Measurements from ENCODE around the gene MAD1L1. TPM values are rescaled to one million over a fixed set of nuclear protein-coding genes. Genes with fewer than 3 reads are reported as not detected.

The MAD1L1 gene
- total RNA-seq, 2 experiments from 2014 or later: 157 to 160 TPM

DNA sequence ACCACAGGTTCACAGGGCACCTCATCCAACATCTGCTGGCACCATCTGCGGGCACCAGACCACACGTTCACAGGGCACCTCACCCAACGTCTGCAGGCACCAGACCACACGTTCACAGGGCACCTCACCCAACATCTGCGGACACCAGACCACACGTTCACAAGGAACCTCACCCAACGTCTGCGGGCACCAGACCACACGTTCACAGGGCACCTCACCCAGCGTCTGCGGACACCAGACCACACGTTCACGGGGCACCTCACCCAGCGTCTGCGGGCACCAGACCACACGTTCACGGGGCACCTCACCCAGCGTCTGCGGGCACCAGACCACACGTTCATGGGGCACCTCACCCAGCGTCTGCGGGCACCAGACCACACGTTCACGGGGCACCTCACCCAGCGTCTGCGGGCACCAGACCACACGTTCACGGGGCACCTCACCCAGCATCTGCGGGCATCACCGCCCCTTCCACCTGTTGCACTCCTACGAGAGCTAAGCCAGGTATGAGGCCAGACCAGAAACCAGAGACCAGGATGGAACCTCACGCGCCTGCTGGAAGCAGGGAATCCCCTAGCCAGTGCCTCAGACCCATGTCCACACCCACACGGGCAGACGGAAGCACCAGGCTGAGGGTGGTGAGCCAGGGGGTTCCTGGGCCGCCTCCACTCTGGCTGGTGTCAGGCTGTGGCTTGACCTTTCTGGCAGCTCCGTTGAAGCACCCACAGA lies 182.8 kb downstream of the MAD1L1 start:
- ATAC-seq (ENCODE audit: poor library complexity): no peak
- peak in 1 of 14 experiments; percentile 39 for DNase-seq
- no peak overlapping the region for H3K27ac ChIP-seq (ENCODE audit: low read depth in 1 of 2, low read length in 2 of 2)
- H3K9me3 ChIP-seq (ENCODE audit: control insufficient read depth in 1 of 2, insufficient read depth in 1 of 2, low read length in 2 of 2): no peaks in the 10 kb centered on the region
- peaks cover 7% of the 10 kb centered on the region for H3K4me1 Mint-ChIP-seq (ENCODE audit: low read depth)
- CTCF ChIA-PET: no interaction called here
- H3K27me3 ChIP-seq (ENCODE audit: control insufficient read depth in 1 of 2, insufficient read depth in 2 of 2, low read length in 2 of 2): no peaks in the 10 kb centered on the region
- no peak overlapping the region for H3K4me3 Mint-ChIP-seq
- TF ChIP-seq, protein P1, sequence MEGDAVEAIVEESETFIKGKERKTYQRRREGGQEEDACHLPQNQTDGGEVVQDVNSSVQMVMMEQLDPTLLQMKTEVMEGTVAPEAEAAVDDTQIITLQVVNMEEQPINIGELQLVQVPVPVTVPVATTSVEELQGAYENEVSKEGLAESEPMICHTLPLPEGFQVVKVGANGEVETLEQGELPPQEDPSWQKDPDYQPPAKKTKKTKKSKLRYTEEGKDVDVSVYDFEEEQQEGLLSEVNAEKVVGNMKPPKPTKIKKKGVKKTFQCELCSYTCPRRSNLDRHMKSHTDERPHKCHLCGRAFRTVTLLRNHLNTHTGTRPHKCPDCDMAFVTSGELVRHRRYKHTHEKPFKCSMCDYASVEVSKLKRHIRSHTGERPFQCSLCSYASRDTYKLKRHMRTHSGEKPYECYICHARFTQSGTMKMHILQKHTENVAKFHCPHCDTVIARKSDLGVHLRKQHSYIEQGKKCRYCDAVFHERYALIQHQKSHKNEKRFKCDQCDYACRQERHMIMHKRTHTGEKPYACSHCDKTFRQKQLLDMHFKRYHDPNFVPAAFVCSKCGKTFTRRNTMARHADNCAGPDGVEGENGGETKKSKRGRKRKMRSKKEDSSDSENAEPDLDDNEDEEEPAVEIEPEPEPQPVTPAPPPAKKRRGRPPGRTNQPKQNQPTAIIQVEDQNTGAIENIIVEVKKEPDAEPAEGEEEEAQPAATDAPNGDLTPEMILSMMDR (IDR thresholded peaks at IDR 0.05): no peak
- H3K4me1 ChIP-seq (ENCODE audit: insufficient read depth, low read length): peaks cover 9% of the 10 kb centered on the region
- no peaks in the 10 kb centered on the region for H3K27me3 Mint-ChIP-seq
- no peak overlapping the region for H3K4me3 ChIP-seq (ENCODE audit: low read length)
- H3K36me3 ChIP-seq (ENCODE audit: insufficient read depth, low read length): peaks cover 4% of the 10 kb centered on the region
- H3K27ac Mint-ChIP-seq: no peak overlapping the region
- peaks cover 8% of the 10 kb centered on the region for H3K36me3 Mint-ChIP-seq (ENCODE audit: low read depth)
- H3K9me3 Mint-ChIP-seq: no peaks in the 10 kb centered on the region
- POLR2A ChIA-PET: interaction anchor here (1.1 kb wide), 1 partner anchor 11 kb away, joined by 3 read pairs; no protein-coding TSS in a partner anchor
- intact Hi-C loops (cut with DNase I, micrococcal nuclease): no loop called here

DNA sequence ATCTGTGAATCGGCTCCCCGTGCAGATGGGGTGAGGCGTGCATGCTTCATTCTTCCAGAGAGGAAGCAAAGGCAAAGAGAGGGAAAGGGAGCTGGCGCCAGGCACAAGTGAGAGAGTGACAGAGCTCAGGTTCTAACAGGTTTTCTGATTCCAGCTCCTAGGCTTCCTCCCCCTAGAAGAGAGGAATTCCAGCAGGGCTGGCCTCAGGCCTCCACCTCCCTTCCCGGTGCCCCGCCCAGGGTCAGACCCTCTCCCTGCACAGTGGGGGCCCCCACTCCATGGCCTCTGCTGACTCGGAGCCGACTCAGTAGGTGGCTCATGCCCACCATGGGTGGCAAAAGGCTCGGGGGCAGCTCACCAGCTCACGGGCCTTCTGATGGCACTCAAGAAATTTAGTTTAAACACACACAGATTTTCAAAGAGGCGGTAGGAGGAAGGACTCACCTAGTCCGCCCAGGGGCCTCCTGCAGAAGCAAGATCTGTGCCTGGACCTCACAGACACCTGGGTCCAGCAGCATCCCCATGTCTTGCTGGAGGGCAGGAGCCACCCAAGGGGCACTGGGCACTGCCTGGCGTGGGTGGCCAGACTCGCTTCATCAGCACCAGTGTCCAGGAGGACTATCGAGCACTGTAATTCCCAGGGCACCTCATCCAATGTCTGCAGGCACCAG lies 183.5 kb downstream of the MAD1L1 start:
- ATAC-seq (ENCODE audit: poor library complexity): no peak
- H3K27ac ChIP-seq (ENCODE audit: low read depth in 1 of 2, low read length in 2 of 2): no peak overlapping the region
- H3K36me3 ChIP-seq (ENCODE audit: insufficient read depth, low read length): peaks cover 4% of the 10 kb centered on the region
- H3K4me1 ChIP-seq (ENCODE audit: insufficient read depth, low read length): peaks cover 9% of the 10 kb centered on the region
- TF ChIP-seq, protein P1 (IDR thresholded peaks at IDR 0.05): no peak
- peaks cover 2% of the 10 kb centered on the region for H3K36me3 Mint-ChIP-seq (ENCODE audit: low read depth)
- intact Hi-C loops (cut with DNase I, micrococcal nuclease): no loop called here
- H3K9me3 Mint-ChIP-seq: no peaks in the 10 kb centered on the region
- no peak overlapping the region for H3K4me3 ChIP-seq (ENCODE audit: low read length)
- ChIA-PET CTCF (interaction anchor here (0.6 kb wide), 1 partner anchor 89 kb away, joined by 3 read pairs; no protein-coding TSS in a partner anchor), POLR2A (no interaction called here)
- H3K27ac Mint-ChIP-seq: no peak overlapping the region
- no peaks in the 10 kb centered on the region for H3K9me3 ChIP-seq (ENCODE audit: control insufficient read depth in 1 of 2, insufficient read depth in 1 of 2, low read length in 2 of 2)
- no peaks in the 10 kb centered on the region for H3K27me3 Mint-ChIP-seq
- H3K4me1 Mint-ChIP-seq (ENCODE audit: low read depth): peaks cover 7% of the 10 kb centered on the region
- no peak for DNase-seq
- no peak overlapping the region for H3K4me3 Mint-ChIP-seq
- H3K27me3 ChIP-seq (ENCODE audit: control insufficient read depth in 1 of 2, insufficient read depth in 2 of 2, low read length in 2 of 2): no peaks in the 10 kb centered on the region

DNA sequence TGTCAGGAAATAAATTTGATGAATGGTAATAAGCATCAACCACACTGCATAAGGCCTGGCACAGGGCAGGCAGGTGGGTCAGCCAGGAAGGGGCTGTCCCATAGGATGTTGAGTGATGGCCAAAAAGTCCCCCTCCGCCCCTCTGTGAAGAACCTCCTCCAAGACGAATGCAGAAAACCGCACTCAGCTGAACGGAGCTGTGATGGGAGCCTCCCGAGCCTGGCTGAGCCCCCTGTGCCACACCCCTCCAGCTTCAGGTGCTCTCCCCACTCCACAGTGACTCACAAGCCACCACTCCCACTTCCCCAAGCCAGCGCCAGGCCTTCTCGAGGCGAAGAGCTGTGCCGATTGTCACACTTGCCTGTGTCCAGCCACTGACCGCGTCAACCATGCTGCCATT lies 184.2 kb downstream of the MAD1L1 start:
- no peaks in the 10 kb centered on the region for H3K36me3 Mint-ChIP-seq (ENCODE audit: low read depth)
- no peak overlapping the region for H3K4me3 ChIP-seq (ENCODE audit: low read length)
- no peak overlapping the region for H3K27ac ChIP-seq (ENCODE audit: low read depth in 1 of 2, low read length in 2 of 2)
- ATAC-seq (ENCODE audit: poor library complexity): no peak
- no peaks in the 10 kb centered on the region for H3K27me3 ChIP-seq (ENCODE audit: control insufficient read depth in 1 of 2, insufficient read depth in 2 of 2, low read length in 2 of 2)
- peaks cover 7% of the 10 kb centered on the region for H3K4me1 Mint-ChIP-seq (ENCODE audit: low read depth)
- peaks cover 9% of the 10 kb centered on the region for H3K4me1 ChIP-seq (ENCODE audit: insufficient read depth, low read length)
- ChIA-PET CTCF (interaction anchor here (0.6 kb wide), 1 partner anchor 89 kb away, joined by 3 read pairs; no protein-coding TSS in a partner anchor), POLR2A (no interaction called here)
- no peaks in the 10 kb centered on the region for H3K27me3 Mint-ChIP-seq
- DNase-seq: no peak
- TF ChIP-seq, protein P1 (IDR thresholded peaks at IDR 0.05): no peak
- H3K9me3 Mint-ChIP-seq: no peaks in the 10 kb centered on the region
- no peak overlapping the region for H3K27ac Mint-ChIP-seq
- H3K9me3 ChIP-seq (ENCODE audit: control insufficient read depth in 1 of 2, insufficient read depth in 1 of 2, low read length in 2 of 2): no peaks in the 10 kb centered on the region
- intact Hi-C loops (cut with DNase I, micrococcal nuclease): no loop called here
- H3K36me3 ChIP-seq (ENCODE audit: insufficient read depth, low read length): peaks cover 4% of the 10 kb centered on the region
- no peak overlapping the region for H3K4me3 Mint-ChIP-seq
